GM19240 (cell line): ENCODE measurements around the gene RBM4.

Experiments
- DNase-seq: peaks from one replicate; pipeline ENCODE4 v3.0.0; 2011; ENCODE audit warnings: low spot score; ENCODE audit not compliant: insufficient read length

The RBM4 gene

GRCh38 chr11:66688561-66689534 is 50.3 kb downstream of the RBM4 start:
- no peak for DNase-seq

- DNase-seq, result no peak
Measured at GRCh38 chr11:66689661-66690590, 51.4 kb downstream of the RBM4 start.

GRCh38 chr11:66691311-66691980 is 52.9 kb downstream of the RBM4 start:
- no peak for DNase-seq

- DNase-seq, result no peak
Measured at GRCh38 chr11:66692446-66692845, 53.9 kb downstream of the RBM4 start.

GRCh38 chr11:66692871-66693331 is 54.4 kb downstream of the RBM4 start:
- DNase-seq, result no peak

GRCh38 chr11:66693356-66694055 is 55.0 kb downstream of the RBM4 start:
- no peak for DNase-seq

- no peak for DNase-seq
Measured at GRCh38 chr11:66694056-66694410, 55.5 kb downstream of the RBM4 start.

GRCh38 chr11:66694732-66695207 is 56.3 kb downstream of the RBM4 start:
- DNase-seq, result peak; percentile 95
